KBM-7 (cell line): ENCODE results near the gene TMEM213.
"Not testable (repeated sequence)": the region's sequence is repeated elsewhere in the genome, so short reads cannot be mapped to it uniquely, and the experiment has no call there.

Source experiments
- DNase-seq: peaks from one replicate; pipeline ENCODE4 v3.0.0-alpha.2; 2015
- in situ Hi-C: fragments of 300-500 bp; cut with MboI; formaldehyde crosslinking; loops from 2 replicates; pipeline ENCODE4 v1.14.3; 2020; ENCODE audit warnings: low sequenced_read_pairs, low pct_unique_long_range_greater_than_20kb, mixed read lengths

TMEM213 gene

DNA sequence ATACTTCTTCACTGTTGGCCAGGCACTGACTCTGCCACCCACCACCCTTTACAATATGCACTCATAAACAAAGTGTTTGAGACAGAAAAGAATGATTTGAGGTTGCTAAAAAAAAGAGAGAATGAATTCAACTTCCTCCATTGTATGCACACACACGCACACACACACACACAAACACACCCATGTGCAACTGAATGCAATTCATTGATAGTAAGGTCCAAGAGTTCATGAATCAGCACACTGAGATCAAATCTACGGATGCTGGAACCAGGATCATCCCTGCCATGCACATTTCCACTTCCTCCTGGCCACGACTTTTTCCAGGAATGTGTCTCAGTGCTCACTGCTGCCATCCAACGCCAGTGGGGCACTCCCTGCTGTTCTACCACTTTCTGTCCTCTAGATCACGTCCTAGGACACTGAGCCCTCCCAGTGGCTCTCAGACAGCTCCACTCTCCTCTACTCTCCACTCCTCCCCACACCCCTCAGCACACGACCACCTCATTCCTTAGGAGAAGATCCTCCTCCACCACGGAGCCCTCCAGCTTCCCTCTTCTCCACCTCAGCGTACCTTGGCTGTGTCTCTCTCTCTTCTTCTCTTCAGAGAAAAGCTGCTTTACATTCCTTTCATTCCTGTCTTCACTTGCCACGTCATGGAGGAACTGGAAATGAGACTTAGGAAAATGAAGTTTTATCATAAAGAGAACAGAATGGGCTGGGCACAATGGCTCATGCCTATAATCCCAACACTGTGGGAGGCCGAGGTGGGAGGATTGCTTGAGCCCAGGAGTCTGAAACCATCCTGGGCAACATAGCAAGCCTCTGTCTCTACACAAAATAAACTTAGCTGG is 12.0 kb upstream of the TMEM213 start:
- peak; percentile 9 for DNase-seq
- in situ Hi-C loops, result no loop called here

DNA sequence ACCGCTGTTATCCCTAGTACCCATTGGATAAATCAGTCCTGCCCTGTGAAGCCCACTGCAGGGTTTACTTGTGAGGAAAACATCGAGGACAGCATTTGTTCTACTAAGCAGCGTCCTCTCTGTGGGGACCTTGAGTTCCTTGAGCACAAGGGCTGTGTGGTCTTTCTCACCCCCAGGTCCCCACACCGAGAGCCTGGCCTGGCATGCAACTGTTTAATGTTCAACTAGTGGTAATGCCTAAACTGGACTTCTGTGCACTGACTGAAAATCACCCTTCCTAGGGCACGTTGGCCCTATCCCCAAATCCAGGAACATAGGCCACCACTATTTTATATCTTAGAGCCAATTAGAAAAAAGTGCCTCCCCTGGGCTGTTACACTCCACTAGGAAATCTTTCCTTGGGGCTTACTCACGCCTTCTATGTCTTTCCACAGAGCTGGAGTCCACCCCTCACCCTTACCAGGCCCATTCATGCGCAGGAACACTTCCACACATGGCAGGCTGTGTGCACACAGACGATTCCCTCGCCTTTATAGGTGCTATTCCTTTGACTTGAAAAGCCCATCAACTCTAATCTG is 1.7 kb upstream of the TMEM213 start:
- DNase-seq, result no peak
- in situ Hi-C loops, result no loop called here

DNA sequence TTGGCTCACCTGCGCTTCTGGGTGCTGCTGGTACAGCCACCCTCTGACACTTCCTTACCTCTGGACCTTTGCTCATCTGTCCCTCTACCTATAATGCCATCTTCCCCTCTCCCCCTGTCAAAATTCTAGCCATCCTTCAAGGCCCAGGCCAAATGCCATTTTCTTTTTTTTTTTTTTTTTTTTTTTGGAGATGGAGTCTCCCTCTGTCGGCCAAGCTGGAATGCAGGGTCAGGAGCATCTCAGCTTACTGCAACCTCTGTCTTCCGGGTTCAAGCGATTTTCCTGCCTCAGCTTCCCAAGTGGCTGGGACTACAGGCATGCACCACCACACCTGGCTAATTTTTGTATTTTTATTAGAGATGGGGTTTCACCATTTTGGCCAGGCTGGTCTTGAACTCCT is 748 bp upstream of the TMEM213 start:
- DNase-seq, in situ Hi-C loops: not testable (repeated sequence)

DNA sequence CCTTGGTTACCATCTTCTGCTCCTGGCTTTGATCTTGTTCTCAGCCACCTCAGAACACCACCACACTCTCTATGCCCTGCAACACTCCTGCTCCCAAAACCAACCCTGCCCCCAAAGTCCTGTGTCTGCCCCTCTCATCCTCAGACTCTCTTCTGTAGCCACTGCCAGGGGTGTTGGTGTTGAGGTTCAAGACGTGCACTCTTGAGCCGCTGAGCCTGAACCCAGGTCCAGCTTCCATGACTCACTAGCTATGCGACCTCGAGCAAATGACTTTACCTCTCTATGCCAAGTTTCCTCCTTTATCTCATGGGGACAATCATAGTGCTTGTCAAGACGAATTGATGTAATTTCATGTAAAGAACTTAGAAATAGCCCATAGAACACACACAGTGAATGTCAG is 1.0 kb downstream of the TMEM213 start:
- in situ Hi-C loops, result no loop called here
- DNase-seq, result no peak

DNA sequence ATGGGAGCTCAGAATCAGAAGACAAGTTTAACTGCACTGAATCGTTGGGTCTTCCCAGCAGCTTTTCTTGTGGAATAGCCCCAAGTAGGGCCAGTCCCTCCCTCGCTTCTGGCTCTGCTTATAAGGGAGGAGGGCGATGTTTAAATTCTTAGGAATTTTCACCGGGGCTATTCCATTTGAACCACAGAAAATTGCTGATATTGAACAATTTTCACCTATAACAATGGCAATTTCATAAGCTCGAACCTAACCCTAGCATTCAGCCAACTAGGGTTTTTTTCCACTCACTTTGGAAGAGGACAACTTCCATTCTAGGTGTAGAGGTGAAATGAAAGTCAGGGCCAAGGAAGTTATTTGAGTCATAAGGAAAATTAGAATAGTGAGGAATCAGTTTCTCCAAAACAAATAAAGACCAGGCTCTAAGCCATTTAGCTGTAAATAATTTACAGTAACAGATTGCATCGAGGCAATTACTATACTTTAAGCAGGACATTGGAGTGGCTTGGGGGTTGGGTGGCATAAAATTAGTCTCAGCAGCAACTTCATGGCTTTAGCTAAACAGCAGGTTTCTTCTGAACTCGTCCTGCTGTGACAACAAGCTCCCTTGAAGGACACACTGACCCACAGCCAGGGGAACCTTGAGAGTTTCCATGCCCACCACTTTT is 1.7 kb downstream of the TMEM213 start:
- in situ Hi-C loops, result no loop called here
- no peak for DNase-seq

DNA sequence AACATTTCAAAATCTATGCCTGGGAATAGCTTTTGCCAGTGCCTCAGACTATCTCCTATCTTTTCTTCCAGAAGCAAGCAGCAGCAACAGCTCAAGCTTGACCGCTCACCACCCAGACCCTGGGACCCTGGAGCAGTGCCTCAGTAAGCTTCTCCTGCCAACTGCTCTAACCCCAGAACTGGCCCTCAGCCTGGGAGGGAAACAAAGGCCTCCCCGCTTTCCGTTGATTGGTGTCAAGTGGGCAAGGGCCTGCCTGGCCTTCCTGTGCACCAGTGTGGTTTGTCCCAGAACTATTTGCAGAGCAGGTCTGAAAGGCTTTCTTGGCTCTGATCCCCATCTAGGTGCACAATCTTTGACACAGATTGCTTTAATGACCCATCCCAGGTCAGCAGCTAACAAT is 3.5 kb downstream of the TMEM213 start:
- in situ Hi-C loops, result no loop called here
- DNase-seq, result no peak

DNA sequence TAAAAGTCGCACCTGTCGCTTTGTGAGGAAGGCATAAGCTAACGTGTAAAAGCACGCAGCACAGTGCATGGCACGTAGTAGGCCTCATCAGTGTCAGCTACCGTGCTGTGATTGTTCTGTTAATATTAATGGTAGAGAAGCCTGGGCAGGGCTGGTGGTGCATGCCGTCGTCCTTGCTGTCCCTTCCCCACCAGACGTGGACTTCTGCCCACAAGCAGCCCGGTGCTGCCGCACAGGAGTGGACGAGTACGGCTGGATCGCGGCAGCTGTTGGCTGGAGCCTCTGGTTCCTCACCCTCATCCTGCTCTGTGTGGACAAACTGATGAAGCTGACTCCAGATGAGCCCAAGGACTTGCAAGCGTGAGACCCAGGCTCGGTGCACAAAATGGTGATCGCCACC is 4.9 kb downstream of the TMEM213 start:
- DNase-seq, result no peak
- in situ Hi-C loops, result no loop called here

DNA sequence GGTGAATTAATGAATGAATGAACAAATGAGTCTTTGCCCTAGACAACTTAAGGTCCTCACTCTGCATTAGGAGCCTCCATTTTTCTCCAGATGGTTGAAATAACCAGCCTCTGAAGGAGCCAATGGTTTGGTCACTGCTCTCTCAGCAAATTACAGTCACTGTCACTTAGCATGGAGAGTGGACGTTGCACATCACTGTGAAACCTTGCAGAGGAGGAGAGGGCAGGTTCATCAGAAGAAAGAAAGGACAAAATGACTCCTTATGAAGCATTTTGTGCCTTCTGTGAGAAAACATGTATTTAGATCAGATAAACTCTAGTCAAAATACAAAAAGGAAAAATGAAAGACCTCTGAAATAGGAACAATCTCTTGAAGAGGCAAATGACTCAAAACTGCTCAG is 6.8 kb downstream of the TMEM213 start:
- DNase-seq, result no peak
- in situ Hi-C loops, result no loop called here

DNA sequence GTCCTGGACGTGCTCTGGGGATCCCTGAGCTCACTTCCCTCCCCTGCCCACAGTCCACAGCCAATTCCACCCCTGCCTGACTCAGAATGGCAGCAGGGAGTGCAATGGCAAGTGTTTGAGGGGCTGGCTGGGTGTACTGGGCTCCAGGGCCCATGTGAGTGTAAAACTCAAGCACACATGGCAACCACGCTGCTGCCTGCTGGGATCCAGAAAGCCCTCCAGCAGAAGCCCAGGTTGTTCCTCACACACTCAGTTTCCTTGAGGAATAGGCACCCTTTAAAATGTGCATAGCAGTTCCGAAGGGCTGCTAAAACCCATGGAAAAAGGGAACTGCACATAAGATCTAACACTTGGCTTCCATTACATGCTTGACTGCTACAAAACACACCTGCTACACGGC is 11.6 kb downstream of the TMEM213 start:
- DNase-seq, result no peak
- in situ Hi-C loops, result no loop called here

DNA sequence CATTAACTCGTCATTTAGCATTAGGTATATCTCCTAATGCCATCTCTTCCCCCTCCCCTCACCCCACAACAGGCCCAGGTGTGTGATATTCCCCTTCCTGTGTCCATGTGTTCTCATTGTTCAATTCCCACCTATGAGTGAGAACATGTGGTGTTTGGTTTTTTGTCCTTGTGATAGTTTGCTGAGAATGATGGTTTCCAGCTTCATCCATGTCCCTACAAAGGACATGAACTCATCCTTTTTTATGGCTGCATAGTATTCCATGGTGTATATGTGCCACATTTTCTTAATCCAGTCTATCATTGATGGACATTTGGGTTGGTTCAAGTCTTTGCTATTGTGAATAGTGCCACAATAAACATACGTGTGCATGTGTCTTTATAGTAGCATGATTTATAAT is 13.5 kb downstream of the TMEM213 start:
- in situ Hi-C loops, DNase-seq: not testable (repeated sequence)

DNA sequence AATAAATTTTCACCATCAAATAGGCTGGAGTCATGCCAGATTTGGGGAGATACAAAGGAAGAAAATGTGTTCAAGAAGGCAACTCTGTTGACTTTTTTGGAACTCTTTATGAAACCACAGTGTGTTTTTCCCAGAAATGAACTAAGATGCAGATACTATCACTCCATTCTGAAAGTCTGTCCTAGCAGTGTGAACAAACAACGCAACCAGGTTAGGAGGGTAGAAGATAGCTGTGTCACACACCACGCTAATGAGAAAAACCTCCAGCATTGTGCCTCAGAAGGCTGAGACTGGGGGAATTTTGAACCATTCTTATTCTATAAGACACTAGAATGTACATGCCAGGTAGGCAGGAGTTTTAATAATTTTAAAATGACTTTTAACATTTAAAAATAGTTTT is 16.2 kb downstream of the TMEM213 start:
- in situ Hi-C loops, result no loop called here
- no peak for DNase-seq

DNA sequence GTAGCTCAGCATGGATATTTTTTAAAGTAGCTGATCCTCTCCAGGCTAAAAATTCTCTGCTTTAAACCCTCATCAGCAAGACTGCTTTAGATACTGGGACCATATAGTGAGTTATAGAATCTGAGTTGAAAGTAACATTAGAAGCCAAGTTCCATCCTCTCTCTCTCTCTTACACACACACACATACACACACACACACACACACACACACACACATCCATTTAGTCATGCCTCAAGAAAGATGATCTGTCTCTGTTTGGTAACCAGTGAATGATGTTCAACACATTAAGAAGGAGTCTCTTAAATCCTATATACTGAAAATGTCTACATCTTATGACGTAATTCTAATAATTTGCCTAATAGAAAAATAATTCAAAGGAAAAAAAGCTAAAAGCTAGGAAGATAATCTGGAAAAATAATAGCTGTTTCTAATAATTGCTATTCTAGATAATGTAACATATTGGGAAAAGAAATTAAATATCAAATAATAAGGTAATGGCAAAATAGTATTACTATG is 17.1 kb downstream of the TMEM213 start:
- DNase-seq, result no peak
- in situ Hi-C loops, result no loop called here

DNA sequence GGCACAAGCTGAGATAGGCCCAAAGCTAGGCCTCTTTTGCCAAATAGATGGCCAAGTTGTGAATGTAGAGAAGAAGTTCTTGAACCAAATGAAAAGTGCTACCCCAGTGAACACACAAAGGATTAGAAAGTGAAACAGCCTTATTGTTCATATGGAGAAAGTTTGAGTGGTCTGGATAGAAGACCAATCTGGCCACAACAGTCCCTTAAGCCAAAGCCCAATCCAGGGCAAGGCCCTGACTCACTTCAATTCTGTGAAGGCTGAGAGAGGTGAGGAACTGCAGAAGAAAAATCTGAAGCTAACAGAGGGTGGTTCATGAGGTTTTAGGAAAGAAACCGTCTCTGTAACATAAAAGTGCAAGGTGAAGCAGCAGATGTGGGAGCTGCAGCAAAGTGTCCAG is 18.9 kb downstream of the TMEM213 start:
- no peak for DNase-seq
- in situ Hi-C loops, result no loop called here

DNA sequence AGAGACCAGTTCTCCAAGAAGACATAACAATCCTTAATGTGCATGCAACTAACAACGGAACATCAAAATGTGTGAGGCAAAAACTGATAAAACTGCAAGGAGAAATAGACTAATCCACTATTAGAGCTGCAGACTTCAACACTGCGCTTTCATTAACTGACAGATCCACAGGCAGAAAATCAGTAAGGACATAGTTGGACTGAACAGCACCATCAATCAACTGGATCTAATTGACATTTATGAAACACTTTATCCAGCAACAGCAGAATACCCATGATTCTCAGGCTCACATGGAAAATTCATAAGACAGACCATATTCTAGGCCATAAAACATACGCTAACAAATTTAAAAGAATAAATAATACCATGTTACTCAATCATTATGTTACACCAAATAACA is 21.8 kb downstream of the TMEM213 start:
- no peak for DNase-seq
- in situ Hi-C loops, result no loop called here

DNA sequence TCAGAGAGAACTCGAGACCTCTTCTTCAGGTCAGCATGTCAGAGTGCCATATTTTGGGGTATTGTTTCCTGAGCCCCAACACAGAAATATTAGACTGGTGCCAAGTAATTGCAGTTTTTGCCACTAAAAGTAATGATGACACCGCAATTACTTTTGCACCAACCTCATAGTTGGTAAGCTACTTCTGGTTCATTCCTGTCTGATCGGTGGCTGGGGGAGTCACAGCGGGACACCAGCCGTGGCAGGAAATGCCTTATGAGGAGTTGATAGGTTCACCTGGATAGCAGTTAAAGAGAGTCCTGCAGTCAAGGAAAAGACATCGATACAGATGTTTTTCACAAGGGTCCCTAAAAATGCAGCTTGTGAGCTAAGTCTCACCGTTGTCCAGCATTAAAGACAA is 24.1 kb downstream of the TMEM213 start:
- in situ Hi-C loops, result no loop called here
- DNase-seq, result no peak

DNA sequence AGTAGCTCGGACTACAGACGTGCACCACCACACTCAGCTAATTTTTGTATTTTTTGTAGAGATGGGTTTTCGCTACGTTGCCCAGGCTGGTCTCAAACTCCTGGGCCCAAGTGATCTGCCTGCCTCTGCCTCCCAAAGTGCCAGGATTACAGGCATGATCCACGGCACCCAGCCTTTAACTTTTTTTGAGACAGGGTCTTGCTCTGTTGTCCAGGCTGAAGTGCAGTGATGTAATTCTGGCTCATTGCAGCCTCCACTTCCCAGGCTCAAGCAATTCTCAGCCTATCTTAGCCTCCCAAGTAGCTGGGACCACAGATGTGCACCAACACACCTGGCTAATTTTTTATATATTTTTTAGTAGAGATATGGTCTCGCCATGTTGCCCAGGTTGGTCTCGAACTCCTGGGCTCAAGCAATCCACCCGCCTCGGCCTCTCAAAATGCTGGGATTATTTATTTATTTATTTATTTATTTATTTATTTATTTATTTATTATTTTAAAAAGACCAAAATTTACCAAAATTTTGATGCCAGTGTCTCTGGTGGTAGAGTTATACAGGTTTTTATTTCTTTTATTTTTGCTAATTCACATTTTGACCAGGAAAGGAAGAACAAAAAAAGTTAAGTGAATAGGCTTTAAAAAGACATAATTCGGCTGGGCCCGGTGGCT is 25.2 kb downstream of the TMEM213 start:
- in situ Hi-C loops, result no loop called here

DNA sequence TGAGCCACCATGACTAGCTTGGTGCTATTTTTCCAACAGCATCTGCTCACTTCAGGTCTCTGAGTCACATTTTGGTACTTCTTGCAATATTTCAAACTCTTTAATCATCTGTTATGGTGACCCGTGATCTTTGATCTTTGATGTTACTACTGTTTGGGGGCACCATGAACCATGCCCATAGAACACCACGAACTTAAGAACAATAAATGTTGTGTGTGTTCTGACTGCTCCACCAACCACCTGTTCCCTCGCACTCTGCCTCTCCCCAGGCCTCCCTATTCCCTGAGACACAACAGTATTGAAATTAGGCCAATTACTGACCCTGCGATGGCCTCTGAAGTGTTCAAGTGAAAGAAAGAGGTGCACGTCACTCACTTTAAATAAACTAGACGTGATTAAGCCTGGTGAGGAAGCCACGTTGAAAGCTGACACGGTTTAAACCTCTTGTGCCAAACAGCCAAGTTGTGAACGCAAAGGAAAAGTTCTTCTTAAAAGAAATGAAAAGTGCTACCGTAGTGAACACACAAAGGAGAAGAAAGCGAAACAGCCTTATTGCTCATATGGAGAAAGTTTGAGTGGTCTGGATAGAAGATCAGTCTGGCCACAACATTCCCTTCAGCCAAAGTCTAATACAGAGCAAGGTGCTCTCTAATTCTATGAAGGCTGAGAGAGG is 27.4 kb downstream of the TMEM213 start:
- no peak for DNase-seq
- in situ Hi-C loops, result no loop called here

More for the DNA sequence above, 25.2 kb downstream of the TMEM213 start:
- no peak for DNase-seq

DNA sequence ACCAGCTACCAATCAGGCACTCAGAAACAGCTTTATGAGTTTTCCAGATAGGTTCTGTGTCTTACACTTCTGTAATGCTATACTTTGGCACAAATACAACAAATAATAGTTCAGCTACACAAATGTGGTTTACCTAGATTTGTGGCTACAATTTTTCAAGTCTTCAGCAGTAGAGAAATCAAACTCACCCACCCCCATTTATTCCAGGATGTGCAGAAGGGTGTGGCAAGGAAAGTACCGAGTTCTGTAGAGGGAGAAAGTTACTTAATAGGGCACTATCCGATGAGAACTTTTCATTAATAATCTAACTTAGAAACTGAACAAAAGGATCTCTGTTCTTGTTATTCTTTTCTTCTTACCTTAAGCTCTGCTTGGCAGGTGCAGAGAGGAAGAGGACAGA is 30.5 kb downstream of the TMEM213 start:
- in situ Hi-C loops, result no loop called here
- DNase-seq, result no peak

DNA sequence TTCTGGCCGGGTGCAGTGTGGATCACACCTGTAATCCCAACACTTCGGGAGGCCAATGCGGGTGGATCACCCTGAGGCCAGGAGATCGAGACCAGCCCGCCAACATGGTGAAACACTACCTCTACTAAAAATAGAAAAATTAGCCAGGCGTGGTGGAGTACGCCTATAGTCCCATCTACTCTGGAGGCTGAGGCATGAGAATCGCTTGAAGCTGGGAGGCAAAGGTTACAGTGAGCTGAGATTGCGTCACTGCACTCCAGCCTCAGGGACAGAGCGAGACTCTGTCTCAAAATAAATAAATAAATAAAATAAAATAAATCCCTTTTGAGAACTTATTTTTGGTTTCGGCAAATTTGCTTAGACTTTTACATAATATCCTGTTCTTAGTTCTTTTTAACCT is 31.5 kb downstream of the TMEM213 start:
- in situ Hi-C loops, result no loop called here
- DNase-seq, result no peak
